Measurements from ENCODE around the gene VDAC2.

The VDAC2 gene

DNA sequence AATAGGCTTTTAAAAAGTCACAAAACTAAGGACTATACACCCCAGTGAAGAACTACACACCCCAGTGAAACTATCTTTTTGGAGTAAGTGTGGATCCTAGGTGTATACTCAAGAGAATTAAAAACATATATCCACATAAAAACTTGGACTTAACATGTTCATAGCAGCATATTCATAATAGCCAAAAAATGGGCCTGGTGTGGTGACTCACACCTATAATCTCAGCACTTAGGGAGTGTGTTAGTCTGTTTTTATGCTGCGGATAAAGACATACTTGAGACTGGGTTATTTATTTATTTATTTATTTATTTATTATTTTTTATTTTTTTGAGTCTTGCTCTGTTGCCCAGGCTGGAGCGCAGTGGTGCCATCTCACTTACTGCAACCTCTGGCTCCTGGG, 44.1 kb downstream of the VDAC2 start:
- no peak for DNase-seq

DNA sequence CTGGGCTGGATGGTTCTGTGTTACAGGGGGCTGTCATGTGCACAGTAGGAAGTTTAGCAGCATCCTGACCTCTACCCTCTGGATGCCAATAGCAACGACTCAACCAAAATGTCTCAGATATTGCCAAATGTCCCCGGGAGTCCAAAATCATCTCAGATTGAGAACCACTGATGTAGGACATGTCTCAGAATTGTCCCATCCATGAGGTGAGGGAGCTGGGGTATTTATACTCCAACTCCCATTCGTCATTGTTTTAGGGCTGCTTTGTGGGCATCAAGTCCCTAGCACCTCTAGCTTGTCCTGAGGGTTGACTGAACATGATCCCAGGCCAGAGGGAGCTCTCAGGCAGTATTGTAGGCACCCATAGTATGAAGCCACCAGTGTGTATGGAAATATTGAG, 50.4 kb downstream of the VDAC2 start:
- DNase-seq = no peak

DNA sequence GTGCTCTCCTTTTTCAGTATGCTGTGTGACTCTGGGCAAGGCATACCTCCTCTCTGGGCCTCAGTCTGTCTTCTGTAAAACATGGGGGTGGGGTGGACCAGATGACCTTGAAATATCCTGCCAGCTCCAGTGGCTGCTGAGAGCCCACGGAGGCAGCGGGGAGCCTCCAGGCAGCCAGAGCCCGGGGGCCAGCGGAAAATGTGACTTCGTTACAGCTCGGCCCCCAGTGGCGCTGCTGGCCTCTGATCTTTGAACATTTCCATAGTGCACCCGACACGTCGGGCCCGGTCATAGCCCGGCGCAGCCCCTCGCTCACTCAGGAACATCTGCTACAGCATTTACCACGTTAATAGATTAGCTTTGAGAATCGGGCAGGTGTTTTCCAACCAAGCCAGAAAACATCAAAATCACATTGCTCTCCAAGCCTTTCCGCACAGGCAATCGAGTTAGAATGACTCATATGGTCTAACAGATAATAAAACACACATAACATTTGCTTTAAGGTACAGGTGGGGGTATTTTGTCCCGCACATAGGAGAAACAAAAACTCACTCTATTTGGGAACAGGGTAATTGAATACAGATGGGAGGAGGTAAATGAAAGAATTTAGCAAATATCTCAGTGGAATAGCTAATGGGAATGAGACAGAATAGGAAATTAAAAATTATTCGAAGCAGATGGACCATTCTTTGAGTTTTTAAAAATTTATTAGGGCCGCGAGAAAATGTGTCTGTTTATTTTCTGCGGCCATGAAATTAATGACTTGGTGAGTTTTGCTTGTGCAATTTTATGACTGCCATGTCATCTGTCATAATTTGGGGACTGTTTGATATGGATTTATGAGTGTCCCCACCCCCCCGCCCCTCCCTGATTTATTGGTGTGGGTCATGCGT, 51.5 kb downstream of the VDAC2 start:
- no peak for DNase-seq

DNA sequence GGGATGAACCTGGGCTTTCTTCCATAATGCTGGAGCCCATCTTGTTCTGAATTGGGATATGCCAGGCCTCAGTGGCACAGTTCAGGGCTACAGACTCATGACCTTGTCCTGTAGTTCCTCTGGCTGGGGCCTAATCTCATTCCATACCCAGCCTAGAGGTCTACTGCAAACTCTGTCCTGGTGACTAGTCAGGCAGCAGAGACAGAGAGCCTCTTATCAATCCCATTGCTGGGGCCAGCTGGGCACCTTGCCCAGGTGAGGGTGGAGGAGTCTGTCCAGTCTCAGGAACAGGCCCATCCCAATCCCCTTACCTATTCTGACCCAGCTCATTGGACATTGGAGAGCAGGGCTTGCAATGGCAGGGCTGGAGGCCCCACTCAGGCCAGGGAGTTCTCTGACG, 53.2 kb downstream of the VDAC2 start:
- DNase-seq = no peak

DNA sequence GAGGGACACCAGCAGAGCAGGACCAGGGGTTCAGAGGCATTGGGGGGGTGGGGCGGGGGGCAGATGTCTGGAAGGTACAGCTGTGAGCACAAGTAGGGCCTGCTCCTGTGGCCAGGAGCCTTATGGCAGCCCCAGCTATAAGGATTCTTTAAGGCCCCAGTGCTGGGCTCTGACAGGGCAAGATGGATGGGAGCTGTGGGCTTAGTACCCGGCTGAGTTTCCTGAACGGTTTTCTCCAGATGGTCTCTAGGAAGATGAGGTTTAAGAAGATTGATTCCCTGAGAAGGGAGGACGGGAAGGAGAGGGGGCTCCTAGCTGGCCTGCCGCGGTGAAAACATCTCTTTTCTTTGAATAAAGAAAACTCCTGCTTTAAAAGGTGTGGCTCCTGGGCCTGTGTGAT, 55.3 kb downstream of the VDAC2 start:
- DNase-seq = no peak

DNA sequence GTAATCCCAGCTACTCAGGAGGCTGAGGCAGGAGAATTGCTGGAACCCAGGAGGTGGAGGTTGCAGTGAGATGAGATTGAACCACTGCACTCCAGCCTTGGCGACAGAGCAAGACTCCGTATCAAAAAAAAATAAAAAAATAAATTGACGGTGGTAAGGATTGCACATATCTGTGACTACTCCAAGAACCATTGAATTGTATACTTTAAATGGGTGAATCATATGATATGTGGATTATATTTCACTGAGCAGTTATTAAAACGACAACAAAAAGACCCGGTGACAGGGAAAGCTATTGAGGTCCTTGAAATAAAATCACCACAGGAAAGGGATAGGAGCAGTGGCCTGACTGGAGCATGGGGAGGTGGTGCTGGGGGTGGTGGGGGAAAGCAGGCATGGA, 56.3 kb downstream of the VDAC2 start:
- DNase-seq = no peak

DNA sequence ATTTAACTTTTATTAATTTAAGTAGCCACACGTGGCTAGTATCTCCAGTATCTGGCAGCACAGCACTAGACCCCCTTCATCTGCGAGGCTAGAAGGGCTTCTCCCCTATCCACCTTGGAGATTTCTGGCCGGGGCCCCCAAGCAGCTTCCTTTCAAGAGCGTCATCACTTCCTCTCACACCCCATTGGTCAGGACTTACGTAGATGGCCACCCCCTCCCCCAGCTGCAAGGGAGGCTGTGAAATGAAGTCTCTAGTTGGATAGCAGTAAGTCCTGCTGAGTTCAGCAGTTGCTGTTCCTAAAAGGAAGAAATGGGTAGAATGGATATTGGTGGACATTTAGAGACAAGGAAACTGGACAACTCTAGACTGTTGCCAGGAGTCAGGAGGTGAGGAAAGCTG, 59.0 kb downstream of the VDAC2 start:
- no peak for DNase-seq

DNA sequence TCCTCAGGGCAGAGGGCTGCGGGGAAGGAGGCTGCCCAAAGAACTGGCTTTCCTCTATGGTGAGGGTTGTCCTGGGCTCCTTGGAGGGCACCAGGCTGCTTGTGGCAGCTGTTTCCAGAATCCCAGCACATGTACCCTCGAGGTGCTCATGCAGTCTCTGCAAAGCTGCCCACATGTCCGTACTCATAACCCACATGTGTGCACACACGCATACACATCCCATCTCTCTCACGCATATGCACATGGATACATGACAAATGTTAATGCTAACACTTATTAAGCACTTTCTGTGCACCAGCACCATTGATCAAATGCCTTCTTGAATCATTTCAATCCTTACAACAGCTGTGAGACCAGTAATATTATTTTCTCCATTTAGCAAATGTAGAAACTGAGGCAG, 61.5 kb downstream of the VDAC2 start:
- no peak for DNase-seq

DNA sequence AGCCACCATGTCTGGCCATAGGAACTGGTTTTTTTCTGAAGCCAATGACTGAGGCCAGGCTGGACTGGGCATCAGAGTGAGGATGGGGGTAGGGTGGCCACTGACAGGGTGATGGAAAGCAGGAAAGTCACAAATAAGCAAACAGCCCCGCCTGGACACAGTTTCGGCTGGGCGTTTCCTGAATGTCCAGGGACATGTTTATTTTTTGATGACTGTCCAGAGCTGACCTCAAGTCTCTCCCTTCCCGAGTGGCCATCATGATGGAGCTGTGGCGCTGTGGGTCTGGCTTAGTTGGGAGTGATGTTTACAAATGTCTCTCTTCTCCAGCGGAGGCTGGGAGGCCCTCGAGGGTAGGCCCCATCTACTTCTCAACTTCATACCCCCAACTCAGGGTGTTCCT, 62.3 kb downstream of the VDAC2 start:
- no peak for DNase-seq

DNA sequence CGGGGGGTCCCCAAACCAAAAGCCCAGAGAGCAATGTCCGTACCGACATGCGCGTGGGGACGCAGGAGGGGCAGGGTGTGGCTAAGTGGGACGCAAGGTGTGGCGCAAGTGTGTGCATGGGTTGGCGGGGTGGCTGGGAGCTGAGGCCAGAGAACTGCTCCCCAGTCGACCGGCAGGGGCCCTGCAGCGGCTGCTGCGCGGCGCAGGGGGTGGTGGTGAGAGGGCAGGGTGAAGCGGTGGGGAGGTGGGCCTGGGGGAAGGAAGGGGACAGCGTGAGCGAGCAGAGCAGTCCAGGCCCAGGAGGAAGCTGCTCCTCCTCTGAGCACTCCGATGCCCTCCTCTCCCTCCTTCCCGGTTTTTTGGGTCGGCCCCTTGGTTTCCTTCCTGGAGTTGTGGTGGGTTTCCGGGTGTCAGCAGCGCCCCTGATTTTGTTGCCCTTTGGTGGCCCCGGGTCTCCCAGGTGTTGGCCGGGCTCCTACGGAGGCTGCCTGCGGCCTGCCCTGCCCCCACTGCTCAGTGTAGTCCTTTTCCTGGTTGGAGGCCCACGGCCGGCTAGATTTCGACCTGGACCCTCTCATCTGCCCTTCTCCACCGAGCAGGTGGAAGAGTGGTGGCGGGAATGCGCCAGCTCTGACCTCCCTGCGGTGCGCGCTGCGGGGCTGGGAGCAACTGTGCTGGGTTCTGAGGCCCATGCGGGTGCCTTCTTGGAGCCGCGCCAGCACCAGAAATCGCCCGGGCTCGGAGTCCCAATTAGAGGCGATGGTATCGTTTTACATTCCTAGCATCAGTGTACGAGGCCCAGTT, 65.7 kb downstream of the VDAC2 start:
- DNase-seq = no peak

DNA sequence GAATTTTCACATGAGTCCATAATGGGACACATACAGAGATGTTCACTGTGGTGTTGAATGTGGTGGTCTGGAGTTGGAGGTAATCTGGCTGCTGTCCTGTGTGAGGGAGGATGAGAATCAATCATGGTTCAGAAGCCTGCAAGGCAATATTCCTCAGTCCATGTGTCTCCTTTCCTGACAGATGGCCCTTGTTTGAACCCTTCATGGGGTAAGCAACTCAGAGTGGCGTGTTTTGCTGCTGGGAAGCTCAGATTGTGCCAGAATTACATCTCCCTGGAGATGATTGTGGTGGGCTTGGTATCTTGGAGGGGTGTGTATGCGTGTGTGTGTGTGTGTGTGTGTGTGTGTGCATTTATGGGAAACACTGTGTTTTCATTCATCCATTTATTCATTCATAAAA, 69.6 kb downstream of the VDAC2 start:
- DNase-seq = no peak

All from NCI-H2029 treated with DMSO at 0.1 percent for 48 hours (cell line).